T47D (cell line): ENCODE data around the gene REP15.

Experiments used
- DNase-seq, 2 experiments: peaks; one replicate each; pipeline versions ENCODE4 v3.0.0 to v3.0.0-alpha.2; 2011 to 2012; ENCODE audit warnings: low read depth in 1 of 2, low spot score in 1 of 2
- JUND ChIP-seq: IDR thresholded peaks from 2 replicates; pipeline ENCODE4 v1.6.1; 2012; ENCODE audit warnings: low read depth
- in situ Hi-C: cut with HindIII; loops from 2 replicates; pipeline ENCODE4 v1.10.0; 2016; ENCODE audit warnings: low sequenced_read_pairs, low pct_unique_long_range_greater_than_20kb

Gene REP15

DNA sequence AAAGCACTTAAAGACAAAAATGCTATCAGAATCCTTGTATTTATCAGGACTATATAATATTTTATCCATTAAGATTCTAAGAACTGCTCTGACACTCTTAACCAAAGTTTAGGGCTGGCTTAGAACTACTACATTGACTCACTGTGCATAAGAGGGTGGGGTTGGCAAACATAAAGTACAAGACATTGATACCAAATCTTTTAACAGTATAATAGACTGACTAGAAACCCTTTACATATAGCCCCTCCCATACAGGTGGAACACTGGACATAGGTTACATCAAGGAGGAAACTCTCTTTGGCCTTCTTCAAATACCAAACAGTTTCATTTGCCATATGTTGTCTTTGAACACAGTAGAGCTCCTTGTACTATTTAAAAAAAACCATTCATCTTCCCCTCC is 15.6 kb upstream of the REP15 start:
- no peak for DNase-seq
- TF ChIP-seq JUND: no peak
- in situ Hi-C loops: no loop called here

DNA sequence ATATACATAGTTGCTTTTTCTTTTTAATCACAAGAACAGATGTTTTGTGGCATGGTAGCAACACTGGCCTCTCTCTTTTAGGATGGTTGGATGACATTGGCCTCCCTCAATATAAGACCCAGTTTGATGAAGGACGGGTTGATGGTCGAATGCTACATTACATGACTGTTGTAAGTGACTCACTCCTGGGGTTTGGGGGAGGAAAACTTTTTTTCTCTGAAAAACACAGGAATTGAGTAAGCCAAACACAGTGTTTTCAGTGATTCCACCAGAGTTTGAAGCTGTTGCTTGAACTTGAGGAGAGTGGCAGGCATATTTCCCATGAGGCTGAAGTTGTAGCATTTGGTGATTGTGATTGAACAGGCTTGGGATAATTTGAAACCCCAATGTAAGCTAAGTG is 13.7 kb upstream of the REP15 start:
- in situ Hi-C loops: no loop called here
- TF ChIP-seq JUND: no peak

DNA sequence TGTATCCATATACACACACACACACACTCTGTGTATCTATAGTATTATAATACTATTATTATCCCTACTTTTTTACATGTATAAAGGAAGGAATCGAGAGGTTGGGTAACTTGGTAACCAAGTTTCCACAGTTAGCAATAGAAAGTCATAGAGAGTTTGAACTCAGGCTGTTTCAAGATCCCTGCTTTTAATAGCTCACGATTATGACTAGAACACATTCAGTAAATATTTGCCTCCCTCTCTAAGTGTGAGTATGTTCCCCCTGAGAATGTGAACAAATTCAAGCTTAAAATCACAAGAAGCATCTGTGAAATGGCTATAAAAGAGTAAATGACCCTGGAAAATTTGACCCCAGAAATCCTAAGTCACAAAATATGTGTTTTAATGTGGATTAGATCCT is 11.0 kb upstream of the REP15 start:
- TF ChIP-seq JUND: no peak
- no peak for DNase-seq
- in situ Hi-C loops: no loop called here

More for the DNA sequence above, 13.7 kb upstream of the REP15 start:
- no peak for DNase-seq

GRCh38 chr12:27686147-27686546 is 10.1 kb upstream of the REP15 start:
- no peak for TF ChIP-seq JUND
- DNase-seq: no peak
- in situ Hi-C loops: no loop called here

GRCh38 chr12:27688671-27689070 is 7.6 kb upstream of the REP15 start:
- no peak for DNase-seq
- no peak for TF ChIP-seq JUND
- in situ Hi-C loops: no loop called here

DNA sequence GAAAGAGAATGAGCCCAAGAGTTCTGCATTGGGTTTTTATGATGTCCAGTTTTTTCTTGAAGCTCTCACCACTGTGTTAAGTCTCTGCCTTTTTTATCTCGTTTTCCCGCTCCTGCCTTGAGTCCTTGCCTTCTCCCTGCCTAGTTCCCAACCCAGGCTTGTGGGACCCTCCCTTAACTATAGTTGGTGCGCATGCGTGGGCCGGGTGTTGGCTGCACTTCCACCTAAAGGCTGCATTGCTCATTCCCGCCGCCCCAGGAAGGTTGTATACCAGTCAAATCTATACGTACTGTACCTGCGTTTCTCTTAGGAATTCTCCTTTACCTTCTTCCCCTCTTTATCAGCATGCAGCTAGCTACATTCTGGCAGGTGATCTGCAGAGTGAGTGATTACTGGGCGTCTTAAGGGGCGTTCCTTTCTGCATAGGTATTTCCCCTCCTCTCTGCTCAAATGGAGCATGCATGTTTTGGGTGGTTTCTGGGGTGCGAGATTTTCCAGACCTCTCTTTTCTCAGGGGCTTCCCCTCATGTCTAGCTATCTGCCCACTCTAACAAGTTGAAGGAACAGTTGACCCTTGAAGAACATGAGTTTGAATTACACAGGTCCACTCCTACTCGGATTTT is 6.6 kb upstream of the REP15 start:
- no peak for TF ChIP-seq JUND
- in situ Hi-C loops: no loop called here
- no peak for DNase-seq

DNA sequence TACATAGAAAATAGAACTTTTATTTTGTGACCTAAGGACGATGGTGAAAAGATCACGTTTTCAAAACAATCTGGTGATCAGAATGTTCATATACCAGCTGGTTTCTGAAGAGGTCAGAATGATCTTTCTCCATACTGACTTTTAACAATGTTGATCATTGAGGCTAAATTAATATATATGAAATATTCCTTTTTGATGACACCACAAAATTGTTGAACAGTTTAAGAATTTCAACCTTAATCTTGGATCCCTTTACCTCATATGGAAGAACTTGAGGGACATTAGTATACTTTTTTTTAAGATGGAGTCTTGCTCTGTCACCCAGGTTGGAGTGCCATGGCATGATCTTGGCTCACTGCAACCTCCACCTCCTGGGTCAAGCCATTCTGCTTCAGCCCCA is 2.8 kb upstream of the REP15 start:
- no peak for DNase-seq
- TF ChIP-seq JUND: no peak
- in situ Hi-C loops: no loop called here

- in situ Hi-C loops: no loop called here
- no peak for DNase-seq
- TF ChIP-seq JUND: no peak
Measured at GRCh38 chr12:27695556-27696292, 523 bp upstream of the REP15 start.

- in situ Hi-C loops: no loop called here
- no peak for TF ChIP-seq JUND
- no peak for DNase-seq
Measured at GRCh38 chr12:27696864-27697564, 767 bp downstream of the REP15 start.

GRCh38 chr12:27703720-27704452 is 7.6 kb downstream of the REP15 start:
- in situ Hi-C loops: no loop called here
- no peak for TF ChIP-seq JUND
- peak; percentile 23 to 91 for DNase-seq

- DNase-seq: no peak
- TF ChIP-seq JUND: no peak
- in situ Hi-C loops: no loop called here
Measured at GRCh38 chr12:27705263-27705662, 9.0 kb downstream of the REP15 start.

DNA sequence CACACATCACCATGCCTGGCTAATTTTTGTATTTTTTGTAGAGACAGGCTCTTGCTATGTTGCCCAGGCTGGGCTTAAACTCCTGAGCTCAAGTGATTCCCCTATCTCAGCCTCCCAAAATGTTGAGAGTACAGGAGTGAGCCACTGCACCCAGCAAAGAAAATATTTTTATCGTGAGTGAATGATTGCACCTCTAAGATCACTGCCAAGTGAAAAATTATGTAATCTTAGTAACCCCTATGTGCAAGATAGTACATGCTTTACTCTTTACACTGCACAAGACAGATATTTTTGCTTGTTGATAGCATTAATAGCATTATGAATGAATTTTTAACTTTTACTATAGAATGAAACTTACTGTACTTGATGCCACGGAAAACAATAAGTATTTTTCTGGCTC is 11.0 kb downstream of the REP15 start:
- in situ Hi-C loops: no loop called here
- no peak for TF ChIP-seq JUND
- DNase-seq: no peak
